HepG2 (cell line): Measurements from ENCODE around the gene ATP8A2.

ENCODE experiments used
- ARNTL ChIP-seq: sonication (generic); formaldehyde crosslinking; IDR thresholded peaks from 2 replicates; pipeline ENCODE4 v1.4.0; 2020; ENCODE audit warnings: mild to moderate bottlenecking, missing genetic modification reagents
- CEBPB ChIP-seq: IDR thresholded peaks from 2 replicates; pipeline ENCODE4 v1.6.1; 2011; ENCODE audit warnings: low read depth, low read length, improper control_type of control experiment, borderline replicate concordance
- DPF2 ChIP-seq: sonication (generic); formaldehyde crosslinking; IDR thresholded peaks from 2 replicates; pipeline ENCODE4 v1.4.0; 2020; ENCODE audit warnings: mild to moderate bottlenecking, low read depth, missing genetic modification reagents, borderline replicate concordance
- MED1 ChIP-seq: sonication (generic); formaldehyde crosslinking; IDR thresholded peaks from 2 replicates; pipeline ENCODE4 v1.4.0; 2020; ENCODE audit warnings: missing genetic modification reagents
- ZNF605 ChIP-seq: sonication (generic); formaldehyde crosslinking; IDR thresholded peaks from 2 replicates; pipeline ENCODE4 v1.8.0; 2022; ENCODE audit warnings: mild to moderate bottlenecking, missing genetic modification reagents
- TF ChIP-seq, protein P1 (sequence below): sonication (generic); formaldehyde crosslinking; IDR thresholded peaks from 2 replicates; pipeline ENCODE4 v1.4.0; 2020; ENCODE audit warnings: missing genetic modification reagents

DNA sequence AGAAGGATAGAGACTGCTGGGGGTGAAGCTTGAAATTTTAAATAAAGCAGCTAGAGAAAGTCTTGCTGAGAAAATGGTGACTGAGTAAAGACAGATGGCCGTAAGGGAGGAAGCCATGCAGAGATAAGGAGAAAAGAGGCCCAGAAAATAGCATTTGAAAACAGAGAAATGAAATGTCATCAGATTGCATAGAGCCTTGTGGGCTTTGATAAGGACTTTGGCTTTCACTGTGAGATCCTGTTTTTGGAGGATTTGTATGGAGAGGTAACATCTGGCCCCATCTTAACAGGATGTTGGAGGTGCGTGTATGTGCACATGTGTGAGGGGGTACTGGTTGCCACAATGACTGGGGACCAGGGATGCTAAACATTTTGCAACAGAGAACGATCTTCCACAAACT, 19.5 kb upstream of the ATP8A2 start:
- no peak for TF ChIP-seq MED1 (CRISPR knock-in tag)
- TF ChIP-seq ZNF605 (CRISPR knock-in tag) = no peak
- TF ChIP-seq ARNTL = no peak
- TF ChIP-seq CEBPB = no peak
- TF ChIP-seq DPF2 (CRISPR knock-in tag) = no peak
- TF ChIP-seq, protein P1, sequence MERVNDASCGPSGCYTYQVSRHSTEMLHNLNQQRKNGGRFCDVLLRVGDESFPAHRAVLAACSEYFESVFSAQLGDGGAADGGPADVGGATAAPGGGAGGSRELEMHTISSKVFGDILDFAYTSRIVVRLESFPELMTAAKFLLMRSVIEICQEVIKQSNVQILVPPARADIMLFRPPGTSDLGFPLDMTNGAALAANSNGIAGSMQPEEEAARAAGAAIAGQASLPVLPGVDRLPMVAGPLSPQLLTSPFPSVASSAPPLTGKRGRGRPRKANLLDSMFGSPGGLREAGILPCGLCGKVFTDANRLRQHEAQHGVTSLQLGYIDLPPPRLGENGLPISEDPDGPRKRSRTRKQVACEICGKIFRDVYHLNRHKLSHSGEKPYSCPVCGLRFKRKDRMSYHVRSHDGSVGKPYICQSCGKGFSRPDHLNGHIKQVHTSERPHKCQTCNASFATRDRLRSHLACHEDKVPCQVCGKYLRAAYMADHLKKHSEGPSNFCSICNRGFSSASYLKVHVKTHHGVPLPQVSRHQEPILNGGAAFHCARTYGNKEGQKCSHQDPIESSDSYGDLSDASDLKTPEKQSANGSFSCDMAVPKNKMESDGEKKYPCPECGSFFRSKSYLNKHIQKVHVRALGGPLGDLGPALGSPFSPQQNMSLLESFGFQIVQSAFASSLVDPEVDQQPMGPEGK (CRISPR knock-in tag) = no peak
